ENCODE results near the gene ITGB2.

The ITGB2 gene

DNA sequence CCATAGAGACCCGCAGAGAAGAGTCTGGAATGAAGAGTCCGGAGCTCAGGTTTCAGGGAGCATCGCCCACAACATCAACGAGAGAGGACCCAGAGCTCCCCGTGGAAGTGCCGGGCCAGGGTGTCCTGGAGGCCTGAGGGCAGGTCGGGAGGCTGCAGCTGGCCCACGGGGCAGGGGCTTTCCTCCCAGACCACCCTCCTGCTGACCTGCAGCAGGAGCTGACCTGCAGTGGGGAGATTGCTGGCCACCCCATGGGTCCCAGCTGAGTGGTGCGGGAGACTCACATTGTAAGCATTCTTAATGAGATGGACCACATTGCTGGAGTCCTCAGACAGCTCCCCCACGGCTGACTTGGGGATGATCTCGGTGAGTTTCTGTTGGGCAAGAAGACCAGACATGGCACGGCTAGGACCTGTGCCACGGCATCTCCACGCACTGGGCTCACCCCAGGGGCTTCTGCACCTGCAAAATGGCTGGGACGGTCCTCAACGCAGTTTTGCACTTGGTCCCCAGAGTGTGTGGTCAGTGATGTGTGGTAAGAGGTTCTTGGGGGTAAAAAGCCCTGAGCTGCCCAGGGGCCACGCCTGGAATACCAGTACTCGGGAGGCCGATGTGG, 25.9 kb downstream of the ITGB2 start:
- no peak for DNase-seq

DNA sequence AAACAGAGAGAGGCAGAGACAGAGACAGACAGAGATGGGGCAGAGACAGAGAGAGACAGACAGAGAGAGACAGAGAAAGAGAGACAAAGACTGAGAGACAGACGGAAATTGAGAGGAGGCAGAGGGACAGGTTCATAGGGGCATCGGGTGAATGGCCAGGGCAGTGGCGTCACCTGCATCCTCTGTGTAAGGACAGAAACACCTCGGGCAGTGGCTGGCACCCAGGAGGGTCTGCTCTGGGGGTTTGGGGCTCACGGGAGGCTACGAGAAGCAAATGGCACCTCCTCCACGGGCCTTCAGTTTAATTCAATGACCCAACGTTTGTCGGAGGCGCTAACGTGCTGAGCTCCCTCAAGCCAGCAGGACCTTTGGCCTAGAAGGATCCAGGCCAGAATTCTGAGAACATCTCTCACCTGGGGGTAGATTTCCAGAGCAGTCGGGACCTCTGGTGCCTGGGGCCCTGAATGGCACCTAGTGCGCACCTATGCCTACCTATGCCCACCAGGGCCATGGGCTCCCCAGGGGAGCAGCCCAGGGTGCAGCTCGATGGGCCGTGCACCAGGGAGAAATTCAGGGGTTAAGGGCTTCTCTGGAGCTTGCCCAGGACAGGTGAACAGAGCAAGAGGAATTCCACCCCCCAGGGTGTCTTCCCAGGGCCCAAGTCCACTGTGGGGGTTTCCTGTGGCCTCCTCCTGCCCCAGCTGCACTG, 26.6 kb downstream of the ITGB2 start:
- no peak for DNase-seq

DNA sequence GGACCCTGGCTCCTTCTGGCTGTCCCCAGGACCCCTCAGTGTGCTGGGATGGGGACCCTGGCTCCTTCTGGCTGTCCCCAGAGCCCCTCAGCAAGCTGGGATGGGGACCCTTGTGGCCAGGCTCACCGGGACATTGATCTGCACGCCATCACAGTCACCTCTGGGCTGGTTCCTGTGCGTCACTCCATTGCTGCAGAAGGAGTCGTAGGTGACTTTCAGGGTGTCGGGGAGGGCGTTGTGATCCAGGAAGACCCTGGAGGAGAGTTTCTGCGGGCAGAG, 27.5 kb downstream of the ITGB2 start:
- DNase-seq, result no peak

DNA sequence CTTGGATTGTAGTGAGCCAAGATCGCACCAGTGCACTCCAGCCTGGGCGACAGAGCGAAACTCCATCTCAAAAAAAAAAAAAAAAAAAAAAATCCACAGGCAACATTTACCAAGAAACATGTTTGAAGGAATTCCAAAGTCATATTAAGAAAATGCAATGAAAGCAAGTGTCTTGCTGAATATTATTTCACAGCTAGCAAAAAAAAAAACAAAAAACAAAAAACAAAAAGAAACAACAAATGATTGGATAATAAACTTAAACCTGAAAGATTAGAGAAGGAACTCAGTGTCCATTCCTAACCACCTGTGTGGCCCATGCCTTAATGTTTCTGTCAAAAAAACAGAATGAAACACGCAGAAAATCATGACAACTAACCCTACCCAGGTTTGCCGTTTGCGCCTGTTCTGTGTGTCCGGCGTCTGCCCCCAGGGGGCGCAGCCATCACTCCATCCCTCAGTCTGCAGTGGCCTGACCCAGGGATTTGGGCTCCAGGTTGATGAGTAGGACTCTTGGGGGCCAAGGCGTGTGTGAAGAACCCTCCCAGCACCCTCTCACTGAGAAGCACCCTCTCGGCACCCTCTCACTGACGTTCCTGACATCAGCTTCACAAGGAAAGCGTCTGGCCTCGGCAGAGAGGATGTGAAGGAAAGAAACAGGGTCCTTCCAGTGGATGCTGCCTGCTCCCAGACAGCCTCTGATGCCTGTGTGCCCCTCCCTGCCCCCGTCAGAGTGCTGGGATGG, 28.0 kb downstream of the ITGB2 start:
- peak; percentile 2 for DNase-seq

DNA sequence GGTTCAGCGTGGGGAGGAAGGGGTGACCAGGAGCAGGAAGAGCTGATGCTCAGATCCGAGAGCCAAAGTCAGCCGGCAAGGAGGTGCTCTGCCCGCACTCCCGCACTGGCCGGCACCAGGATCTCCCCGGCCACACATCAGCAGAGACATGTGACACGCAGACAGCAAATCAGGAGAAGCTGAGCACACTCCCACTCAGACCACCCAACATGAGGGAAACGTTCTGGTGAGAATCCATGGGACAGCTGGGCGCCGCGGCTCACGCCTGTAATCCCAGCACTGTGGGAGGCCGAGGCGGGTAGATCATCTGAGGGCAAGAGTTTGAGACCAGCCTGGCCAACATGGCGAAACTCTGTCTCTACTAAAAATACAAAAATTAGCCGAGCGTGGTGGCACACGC, 28.6 kb downstream of the ITGB2 start:
- DNase-seq, result no peak

DNA sequence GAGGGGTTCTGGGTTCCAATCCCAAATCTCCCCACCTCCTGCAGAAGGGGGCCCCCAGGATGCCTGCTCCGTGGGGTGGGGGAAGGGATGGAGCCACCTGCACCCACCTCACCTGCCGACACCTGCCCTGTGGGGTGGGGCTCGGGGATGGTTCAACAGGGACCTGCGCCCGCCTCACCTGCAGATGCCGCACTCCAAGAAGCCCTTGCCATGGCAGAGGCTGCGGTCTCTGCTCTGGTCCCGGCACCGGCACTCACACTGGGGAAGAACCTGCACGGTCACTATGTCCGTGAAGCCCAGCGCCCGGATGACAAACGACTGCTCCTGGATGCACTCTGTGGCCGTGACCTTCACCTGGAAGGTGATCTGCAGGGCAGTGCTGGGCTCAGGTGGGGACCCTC, 29.1 kb downstream of the ITGB2 start:
- no peak for DNase-seq

DNA sequence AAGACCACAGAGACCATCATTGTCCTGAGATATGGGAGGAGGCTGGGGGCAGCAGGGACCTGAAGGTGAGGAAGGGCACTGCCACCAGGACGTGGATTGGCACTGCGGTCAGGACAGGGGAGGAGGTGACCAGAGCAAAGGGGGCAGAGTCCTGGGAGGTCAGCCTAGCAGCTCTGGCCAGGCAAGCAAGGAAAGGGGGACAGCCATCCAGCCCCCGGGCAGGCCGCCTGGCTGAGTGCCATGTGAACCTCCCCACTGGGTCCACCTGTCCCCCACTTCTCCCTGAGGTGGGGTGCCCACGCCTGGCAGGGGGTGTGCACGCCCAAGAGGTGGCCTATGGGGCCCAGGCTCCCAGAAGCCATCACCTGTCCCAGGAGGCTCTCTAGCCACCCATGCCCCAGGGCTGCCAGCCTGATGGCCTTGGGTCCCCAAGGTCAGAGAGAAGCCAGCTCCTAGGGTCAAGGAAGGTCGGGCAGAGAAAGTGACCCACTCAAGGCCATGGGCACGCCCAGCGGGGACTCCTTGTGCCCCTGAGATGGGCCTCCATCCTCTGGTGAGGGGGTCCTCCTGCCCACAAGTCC, 29.6 kb downstream of the ITGB2 start:
- no peak for DNase-seq

DNA sequence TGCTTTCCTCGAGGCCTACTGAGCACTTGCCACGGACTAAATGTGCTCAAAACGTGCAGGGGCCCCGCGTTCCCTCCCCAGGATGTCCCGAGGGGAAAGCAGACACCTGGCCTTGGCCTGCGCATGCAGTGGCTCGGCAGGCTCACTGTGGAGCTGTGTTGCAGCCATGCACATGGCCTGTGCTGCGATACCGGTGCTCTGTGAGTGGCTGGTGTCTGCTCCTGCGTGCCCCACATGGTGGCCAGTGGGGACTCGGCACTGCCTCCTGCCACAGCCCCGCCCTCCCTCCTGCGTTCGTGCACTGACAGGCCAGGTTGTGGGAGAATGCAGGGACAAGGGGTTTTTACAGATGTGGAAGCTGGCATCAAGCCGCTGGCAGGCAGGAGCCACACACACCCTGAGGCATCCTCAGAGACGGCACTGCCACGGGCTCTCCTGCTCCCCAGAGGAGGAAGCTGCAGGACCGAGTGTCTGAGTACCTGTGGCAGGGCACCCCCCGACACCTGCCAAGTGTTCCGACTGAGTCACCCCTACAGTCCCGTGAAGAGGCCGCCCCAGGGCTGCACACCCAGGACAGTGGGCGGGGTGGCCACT, 30.3 kb downstream of the ITGB2 start:
- DNase-seq, result no peak

DNA sequence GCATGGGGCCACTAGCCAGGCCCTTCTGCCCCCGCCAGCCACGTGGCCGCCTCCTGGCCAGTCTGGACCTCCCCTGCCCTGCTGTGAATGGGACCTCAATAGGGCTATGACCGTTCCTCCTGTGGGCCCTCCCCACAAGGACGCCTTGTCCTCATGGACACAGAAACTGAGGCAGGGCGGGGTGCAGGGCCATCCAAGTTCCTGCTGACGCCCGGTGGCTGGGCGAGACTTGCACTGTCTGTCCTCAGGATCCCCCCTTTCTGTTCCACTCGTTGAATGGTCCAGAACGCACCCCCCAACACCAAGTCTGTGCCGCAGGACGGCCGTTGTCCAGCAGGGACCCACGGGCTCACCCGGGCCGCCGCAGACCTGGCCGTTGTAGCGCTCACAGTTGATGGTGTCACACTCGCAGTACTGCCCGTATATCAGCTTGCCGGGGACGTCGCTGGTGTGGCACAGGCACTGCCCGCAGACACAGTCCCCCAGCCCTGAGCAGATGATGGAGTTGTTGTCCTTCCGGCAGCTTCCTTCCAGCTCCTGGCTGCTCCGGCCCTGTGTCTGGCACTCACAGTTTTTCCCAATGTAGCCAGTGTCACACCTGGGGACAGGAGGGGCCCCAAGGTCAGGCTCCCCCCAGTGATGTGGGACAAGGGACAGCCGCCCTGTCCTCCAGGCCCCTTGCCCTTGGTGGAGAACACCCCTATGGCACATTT, 30.9 kb downstream of the ITGB2 start:
- DNase-seq, result no peak

DNA sequence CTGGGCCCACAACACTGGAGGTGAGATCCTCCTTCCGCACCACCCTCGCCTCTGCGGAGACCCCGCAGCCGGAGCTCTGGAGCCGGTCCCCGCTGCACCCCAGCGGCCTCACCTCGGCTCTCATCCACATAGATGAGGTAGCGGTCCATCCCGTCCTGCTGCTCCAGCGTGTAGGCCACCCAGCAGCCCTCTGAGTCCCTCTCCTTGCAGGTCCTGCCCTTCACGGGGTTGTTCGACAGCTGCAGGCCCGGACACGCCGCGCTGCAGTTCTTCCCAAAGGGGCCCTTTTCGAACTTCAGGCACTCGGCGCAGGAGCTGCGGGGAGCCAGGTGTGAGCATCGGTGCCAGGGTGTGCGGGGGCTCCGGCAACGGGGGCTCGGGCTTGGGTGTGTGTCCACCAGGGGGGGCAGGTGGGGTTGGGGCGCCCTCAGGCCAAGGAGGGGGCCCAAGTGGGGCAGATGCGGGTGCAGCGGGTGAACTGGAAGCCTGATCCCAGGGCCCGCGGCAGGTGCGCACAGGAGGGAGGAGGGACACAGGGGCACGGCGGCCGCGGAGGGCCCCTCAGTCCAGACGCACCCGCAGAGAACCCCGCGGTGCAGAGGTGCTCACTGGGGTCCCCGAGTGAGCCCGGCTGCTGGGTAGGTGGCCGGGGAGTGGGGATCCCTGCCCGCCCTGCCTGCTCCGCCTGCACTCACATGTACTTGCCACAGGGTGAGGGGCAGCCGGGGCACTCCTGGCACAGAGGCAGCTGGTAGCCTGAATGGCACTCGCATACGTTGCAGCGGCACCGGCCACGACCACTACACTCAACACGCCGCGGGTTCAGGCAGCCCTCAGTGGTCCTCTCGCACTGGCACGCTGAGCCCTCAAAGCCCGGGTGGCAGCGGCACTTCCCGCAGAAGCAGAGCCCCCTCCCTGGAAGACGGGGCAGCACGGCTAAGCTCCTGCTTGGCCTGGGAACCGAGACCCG, 31.8 kb downstream of the ITGB2 start:
- DNase-seq, result no peak

DNA sequence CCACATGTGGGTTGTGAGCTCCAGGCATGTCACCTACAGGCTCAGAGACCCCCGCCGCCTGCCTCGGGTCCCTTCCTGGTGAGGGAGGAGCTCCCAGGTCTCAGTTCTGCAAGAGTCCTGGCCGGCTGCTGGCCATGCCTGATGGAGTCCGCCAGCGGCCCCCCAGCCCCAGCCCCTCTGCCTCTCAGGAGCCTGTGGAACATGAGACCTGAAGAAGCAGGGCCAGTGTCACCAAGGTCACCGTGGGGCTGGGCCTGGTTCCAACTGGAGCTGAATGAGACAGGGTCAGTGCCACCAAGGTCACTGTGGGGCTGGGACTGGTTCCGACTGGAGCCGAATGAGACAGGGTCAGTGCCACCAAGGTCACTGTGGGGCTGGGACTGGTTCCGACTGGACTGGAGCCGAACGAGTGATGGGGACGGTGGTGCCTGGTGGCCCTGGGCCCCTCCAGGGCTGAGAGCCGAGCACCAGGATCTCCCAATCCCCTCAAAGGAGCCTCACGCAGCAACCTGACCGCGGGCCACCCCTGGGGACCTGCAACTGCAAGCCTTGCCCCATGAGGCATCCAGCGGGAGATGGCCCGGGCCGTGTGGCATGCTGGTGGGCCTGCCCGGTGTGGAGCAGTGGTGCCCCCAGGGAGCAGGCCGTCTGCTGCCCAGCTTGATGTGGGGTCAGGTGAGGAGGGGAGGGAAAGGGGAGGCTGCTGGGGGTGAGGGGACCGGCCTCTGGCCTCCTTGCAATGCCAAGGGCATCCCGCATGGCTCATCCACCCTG, 32.7 kb downstream of the ITGB2 start:
- no peak for DNase-seq

DNA sequence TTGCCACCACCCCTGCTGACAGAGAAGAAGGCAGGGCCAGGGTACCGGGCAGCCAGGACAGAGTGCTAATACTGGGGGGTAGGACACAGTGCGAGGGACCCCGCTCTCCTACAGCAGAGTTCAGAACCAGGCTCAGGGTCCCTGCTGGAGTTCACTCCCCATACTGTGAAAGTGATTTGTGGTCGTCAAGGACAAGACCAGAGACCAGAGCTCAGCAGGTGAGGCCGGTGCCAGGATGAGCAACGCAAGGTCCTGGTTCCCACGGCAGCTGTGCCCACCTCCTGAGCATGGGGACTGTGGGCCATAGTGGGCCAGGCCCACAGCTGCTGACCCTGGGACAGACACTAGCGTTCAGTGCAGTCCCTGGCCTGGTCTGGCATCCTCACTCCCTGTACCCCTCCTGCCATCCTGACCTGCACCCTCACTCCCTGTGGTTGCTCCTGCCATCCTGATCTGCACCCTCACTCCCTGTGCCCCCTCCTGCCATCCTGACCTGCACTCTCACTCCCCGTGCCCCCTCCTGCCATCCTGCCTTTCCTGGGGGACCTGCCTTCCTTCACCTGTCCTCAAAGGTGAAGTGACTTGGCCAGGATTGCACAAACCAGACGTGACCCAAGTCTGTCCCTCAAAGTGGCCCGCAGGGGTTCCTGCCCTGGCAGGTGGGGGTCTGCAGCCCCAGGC, 33.4 kb downstream of the ITGB2 start:
- DNase-seq, result no peak

DNA sequence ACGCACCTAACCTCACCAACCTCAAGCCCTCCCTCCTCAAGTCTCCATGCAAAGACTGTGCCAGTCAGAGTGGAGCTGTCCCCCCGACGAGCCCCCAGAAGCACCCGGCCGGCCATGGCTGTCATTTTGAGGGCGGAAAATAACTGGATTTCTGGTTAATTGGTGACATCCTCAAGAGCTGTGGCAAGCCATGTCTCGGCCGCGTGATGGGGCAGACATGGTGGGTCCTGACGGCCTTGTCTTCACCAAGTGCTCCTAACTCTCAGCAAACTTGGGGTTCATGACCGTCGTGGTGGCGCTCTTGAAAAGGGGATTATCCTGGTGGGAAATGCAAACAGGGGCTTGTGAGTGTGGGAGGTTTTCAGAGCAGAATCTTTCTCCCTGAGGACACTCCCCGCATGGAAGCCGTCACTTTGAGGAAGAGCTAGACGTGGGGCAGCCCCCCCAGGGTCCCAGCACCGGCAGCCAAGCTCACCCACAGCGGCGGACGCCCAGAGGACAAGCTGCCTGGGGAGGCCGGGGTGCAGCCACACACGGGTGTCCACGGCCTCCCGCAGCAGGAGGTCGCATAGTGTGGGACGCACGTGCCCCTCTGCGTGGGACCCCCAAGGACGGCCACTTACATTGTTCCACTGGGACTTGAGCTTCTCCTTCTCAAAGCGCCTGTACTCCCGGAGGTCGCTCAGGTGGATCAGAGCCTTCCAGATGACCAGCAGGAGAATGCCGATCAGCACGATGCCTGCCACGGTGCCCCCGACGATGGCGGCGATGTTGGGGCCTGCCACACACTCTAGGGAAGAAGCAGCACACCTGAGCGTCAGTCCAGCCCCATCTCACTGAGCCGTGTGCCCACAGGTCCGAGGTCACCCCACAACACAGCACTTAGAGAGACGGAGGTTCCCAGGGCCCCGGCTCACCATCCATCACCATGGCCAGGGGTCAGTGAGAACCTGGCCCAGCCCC, 34.3 kb downstream of the ITGB2 start:
- no peak for DNase-seq

DNA sequence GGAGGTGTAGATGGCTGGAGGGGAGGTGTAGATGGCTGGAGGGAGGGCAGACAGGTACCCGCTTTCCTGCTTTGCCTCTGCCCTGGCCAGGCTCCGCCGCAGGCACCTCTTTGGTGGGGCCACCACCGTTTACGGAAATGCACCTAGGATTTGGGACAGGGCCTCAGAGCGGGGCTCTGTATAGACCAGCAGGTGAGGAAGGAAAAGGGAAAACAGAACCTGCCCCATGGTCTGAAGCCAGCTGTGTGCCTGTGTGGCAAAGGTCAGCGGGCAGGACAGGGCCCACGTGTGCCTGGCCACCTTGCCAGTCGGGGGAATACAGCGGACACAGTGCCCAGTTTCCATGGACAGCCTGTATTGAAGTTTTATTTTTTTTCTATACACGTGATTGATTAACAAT, 35.1 kb downstream of the ITGB2 start:
- no peak for DNase-seq

DNA sequence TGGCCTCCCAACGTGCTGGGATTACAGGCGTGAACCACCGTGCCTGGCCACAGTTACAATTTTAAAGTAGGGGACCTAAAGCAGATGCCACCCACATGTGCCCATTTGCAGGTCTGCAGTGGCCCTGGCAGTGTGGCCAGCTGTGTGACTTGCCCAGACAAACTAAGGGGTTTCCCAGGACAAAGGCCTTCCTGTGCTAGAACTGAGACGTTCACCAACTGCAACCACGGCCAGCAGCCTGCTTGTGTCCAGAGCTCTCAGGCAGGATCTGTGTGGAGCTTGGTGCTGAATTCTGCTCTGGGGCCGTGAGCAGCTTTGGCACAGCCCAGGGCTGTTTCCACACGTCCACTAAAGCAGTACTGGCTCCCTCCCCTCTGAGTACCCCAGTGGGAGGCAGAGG, 36.6 kb downstream of the ITGB2 start:
- no peak for DNase-seq

DNA sequence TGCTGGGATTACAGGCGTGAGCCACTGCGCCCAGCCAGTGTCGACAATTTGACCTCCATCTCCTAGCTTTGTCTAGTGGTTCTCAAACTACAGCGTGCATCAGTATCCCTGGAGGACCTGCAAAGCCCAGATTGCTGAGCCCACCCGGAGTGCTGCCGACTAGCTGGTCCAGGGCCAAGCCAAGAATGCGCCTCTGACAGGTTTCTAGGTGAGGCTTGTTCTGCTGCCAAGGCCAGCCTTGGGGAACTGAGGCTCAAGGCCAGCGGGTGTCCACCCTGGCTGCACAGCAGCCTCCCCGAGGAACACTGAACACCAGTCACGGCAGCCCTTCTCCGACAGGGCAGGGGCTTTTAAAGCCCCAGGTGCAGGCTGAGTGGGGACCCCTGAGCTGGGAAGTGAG, 37.4 kb downstream of the ITGB2 start:
- no peak for DNase-seq

DNA sequence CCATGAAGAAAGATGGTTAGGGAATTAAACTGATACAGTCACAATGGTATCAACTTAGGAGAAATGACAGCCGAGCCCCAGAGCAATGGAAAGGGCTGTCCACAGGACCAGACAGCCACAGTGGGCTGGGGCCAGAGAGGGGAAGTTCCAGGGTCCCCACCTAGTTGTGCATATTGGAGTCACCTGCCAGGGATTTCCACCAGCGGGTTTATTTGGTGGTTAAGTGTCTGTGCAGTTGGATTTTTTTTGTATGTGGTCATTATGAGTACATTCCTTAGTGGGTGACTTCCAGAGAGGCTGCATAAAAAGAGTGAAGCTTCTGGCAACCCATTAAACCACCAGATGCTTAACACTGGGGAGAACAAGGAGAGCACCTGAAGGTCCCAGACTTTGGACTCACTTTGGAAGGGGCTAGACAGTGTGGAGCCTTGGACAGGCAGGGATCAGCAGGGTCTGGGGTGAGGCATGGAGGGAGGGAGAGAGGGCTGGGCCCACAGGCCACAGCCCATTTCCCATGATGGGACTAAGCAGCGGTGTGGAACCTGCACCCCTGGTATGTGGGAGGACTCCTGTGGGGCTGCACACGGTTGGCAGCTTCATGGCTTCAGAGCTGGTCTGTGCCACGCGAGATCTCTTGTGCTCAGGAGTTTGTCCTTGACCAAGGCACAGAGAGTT, 39.4 kb downstream of the ITGB2 start:
- no peak for DNase-seq

DNA sequence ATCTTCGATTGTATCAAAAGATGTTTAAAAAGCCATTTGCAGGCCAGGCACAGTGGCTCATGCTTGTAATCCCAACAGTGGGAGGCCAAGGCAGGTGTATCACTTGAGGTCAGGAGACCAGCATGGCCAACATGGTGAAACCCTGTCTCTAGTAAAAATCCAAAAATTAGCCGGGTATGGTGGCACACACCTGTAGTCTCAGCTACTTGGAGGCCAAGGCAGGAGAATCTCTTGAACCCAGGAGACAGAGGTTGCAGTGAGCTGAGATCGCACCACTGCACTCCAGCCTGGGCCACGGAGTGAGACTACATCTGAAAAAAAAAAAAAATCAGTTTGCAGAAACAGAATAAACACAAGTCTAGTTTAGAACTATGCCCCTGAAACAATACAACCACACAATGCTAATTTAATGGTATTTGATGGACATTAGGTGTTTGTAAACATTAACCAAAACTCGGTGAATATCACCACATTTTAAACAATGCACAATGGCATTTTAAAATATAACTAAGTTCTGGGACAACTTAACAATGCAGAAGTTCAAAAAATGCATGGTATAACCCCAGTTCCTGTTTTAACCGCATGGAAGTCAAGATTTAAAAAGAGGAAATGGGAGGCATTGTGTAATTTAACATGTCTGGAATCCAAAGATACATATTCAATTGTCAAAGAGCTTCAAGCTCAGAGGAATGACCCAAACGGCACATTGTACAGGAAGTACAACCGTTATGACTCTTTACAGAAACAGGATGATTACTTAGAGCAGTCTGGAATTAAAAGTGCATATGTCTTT, 40.1 kb downstream of the ITGB2 start:
- DNase-seq, result no peak
